Thoracic aorta (tissue), 2 donors: ENCODE measurements around the gene GRB10. TPM values are rescaled to one million over a fixed set of nuclear protein-coding genes. Genes with fewer than 3 reads are reported as not detected.

Experiments used
- ATAC-seq: fragments of 150-250 bp; one replicate; pipeline ENCODE4 v1.8.0; 2017; ENCODE audit warnings: low read depth; ENCODE audit not compliant: insufficient number of reproducible peaks, low FRiP score
- DNase-seq: peaks from one replicate; pipeline ENCODE4 v3.0.0-alpha.2; 2020; ENCODE audit warnings: low spot score
- H3K27ac ChIP-seq, 2 donors: fragments of 200-600 bp; sonication (generic); 1 replicate in 1 of 2; 2 replicates in 1 of 2; pipeline ENCODE4 v1.5.1; 2016; ENCODE audit warnings: mild to moderate bottlenecking in 2 of 2, moderate library complexity in 2 of 2
- H3K27me3 ChIP-seq: fragments of 200-600 bp; sonication (generic); replicated peaks from 2 replicates; pipeline ENCODE4 v1.6.0; 2016; ENCODE audit warnings: mild to moderate bottlenecking; ENCODE audit not compliant: insufficient read depth
- H3K36me3 ChIP-seq: fragments of 200-600 bp; sonication (generic); one replicate; pipeline ENCODE4 v1.5.1; 2016
- H3K4me1 ChIP-seq, 2 donors: fragments of 200-600 bp; sonication (generic); 1 replicate in 1 of 2; 2 replicates in 1 of 2; pipeline versions ENCODE4 v1.5.1 to v1.6.0; 2016; ENCODE audit warnings: low read depth in 2 of 2, mild to moderate bottlenecking in 1 of 2; ENCODE audit not compliant: control insufficient read depth in 1 of 2
- H3K4me3 ChIP-seq: fragments of 200-600 bp; sonication (generic); 2 replicates; pipeline ENCODE4 v1.5.1; 2016; ENCODE audit warnings: mild to moderate bottlenecking
- H3K9me3 ChIP-seq: fragments of 200-600 bp; sonication (generic); 2 replicates; pipeline ENCODE4 v1.5.1; 2016
- total RNA-seq, 2 donors: library from RNA; depleted of rRNA; stranded (reverse); fragments of >200 nt; gene quantifications; one replicate each; pipeline versions ENCODE4 v1.1.0 to v1.2.3, GENCODE V29; 2016
- TF ChIP-seq, protein P1 (sequence below): fragments of 200-600 bp; sonication (generic); IDR thresholded peaks from one replicate; pipeline ENCODE4 v1.5.1; 2019; ENCODE audit warnings: antibody characterized with exemption

The GRB10 gene
- total RNA-seq, 2 donors from 2014 or later = 59.2 to 104 TPM

DNA sequence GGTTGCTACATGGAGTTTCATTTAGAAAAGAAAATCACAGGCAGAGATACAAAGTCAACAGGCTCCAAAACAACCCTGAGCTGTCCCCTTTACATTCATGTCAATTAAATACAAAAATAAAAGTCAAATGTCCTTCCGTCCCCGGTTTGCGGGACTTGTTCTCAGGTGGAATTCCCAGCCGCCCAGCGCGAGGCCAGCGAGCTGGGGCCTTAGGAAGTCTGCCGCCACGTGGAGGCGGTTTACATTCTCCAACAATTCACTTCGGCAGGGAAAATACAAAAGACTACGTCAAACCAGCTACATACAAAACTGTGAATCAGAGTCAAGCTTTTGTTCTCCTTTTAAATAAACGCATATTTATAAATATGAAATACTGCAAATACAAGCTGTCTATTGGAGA lies 192.2 kb downstream of the GRB10 start:
- Histone ChIP-seq H3K4me3 (no peak overlapping the region), H3K27me3 (no peaks in the 10 kb centered on the region), H3K27ac (no peak overlapping the region), H3K36me3 (peaks cover 13% of the 10 kb centered on the region), H3K9me3 (no peaks in the 10 kb centered on the region), H3K4me1 (no peaks in the 10 kb centered on the region)
- TF ChIP-seq, protein P1, sequence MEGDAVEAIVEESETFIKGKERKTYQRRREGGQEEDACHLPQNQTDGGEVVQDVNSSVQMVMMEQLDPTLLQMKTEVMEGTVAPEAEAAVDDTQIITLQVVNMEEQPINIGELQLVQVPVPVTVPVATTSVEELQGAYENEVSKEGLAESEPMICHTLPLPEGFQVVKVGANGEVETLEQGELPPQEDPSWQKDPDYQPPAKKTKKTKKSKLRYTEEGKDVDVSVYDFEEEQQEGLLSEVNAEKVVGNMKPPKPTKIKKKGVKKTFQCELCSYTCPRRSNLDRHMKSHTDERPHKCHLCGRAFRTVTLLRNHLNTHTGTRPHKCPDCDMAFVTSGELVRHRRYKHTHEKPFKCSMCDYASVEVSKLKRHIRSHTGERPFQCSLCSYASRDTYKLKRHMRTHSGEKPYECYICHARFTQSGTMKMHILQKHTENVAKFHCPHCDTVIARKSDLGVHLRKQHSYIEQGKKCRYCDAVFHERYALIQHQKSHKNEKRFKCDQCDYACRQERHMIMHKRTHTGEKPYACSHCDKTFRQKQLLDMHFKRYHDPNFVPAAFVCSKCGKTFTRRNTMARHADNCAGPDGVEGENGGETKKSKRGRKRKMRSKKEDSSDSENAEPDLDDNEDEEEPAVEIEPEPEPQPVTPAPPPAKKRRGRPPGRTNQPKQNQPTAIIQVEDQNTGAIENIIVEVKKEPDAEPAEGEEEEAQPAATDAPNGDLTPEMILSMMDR = no peak
- ATAC-seq = no peak
- DNase-seq = no peak

DNA sequence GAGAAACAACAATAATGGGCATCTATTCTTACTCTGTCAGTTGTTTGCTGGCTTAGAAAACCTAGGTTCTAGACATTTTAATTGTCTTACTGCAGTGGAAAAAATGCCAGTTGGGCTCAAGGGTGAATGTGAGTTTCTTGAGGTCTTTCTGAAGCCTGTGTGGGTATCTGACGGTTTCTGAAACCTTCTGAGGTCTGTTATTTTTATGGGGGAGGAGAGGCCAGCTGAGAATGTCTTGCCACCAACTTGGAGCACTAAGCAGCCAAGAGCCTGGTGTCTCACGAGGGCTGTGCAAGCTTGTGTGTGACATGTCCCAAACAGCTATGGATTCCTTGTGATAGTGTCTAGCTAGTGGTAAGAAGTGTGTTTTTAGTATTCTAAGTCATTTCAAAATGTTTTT lies 193.3 kb downstream of the GRB10 start:
- Histone ChIP-seq H3K27ac (no peak overlapping the region), H3K36me3 (peaks cover 10% of the 10 kb centered on the region), H3K4me1 (no peaks in the 10 kb centered on the region), H3K9me3 (peaks cover under 1% of the 10 kb centered on the region), H3K4me3 (no peak overlapping the region), H3K27me3 (no peaks in the 10 kb centered on the region)
- DNase-seq (no peak), ATAC-seq (no peak)
- TF ChIP-seq, protein P1 = no peak

DNA sequence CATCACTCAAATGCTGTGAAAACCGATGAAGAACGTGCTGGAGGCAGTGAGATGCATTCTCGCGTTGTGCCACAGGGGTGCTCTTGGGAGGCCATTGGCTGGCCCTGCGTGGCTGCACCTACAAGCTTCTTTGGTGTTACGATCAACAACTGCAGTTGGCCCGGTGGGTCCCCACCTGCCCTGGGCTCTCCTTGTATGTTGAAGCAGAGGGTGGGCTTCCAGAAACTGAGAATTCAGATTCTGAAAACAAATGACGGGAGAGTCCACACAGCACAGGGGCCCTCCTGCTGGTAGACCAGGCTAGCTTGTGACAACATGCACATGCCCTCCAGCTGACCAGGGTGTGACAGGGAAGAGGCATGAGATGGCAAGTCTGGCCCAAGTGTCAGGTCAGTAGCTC lies 193.8 kb downstream of the GRB10 start:
- Histone ChIP-seq H3K4me3 (no peak overlapping the region), H3K27me3 (no peaks in the 10 kb centered on the region), H3K4me1 (no peaks in the 10 kb centered on the region), H3K36me3 (peaks cover 6% of the 10 kb centered on the region), H3K27ac (no peak overlapping the region), H3K9me3 (peaks cover 5% of the 10 kb centered on the region)
- DNase-seq (no peak), ATAC-seq (no peak)
- TF ChIP-seq, protein P1 = no peak

DNA sequence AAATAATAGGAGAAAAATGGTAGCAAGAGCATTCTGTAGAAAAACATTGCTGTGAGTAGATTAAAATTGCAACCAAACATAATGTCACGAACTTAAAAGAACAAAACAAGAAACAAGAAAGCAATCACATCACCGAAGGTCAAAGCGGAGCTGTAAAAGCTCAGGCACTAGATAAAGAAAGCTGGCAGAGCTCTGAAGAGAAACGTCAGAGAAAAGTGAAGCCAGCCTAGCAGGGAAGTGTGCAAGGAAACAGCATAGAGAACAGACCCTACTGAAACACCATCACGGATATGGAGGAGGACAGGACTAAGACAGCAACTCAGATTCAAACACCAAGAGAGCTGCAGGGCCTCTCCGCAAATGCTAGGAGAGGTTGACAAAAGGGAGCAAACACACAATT lies 195.0 kb downstream of the GRB10 start:
- no peaks in the 10 kb centered on the region for H3K27me3 ChIP-seq
- H3K4me1 ChIP-seq = no peaks in the 10 kb centered on the region
- no peak for DNase-seq
- ATAC-seq = no peak
- H3K36me3 ChIP-seq = peaks cover 3% of the 10 kb centered on the region
- no peak overlapping the region for H3K27ac ChIP-seq
- TF ChIP-seq, protein P1 = no peak
- H3K9me3 ChIP-seq = peaks cover 7% of the 10 kb centered on the region
- H3K4me3 ChIP-seq = no peak overlapping the region

DNA sequence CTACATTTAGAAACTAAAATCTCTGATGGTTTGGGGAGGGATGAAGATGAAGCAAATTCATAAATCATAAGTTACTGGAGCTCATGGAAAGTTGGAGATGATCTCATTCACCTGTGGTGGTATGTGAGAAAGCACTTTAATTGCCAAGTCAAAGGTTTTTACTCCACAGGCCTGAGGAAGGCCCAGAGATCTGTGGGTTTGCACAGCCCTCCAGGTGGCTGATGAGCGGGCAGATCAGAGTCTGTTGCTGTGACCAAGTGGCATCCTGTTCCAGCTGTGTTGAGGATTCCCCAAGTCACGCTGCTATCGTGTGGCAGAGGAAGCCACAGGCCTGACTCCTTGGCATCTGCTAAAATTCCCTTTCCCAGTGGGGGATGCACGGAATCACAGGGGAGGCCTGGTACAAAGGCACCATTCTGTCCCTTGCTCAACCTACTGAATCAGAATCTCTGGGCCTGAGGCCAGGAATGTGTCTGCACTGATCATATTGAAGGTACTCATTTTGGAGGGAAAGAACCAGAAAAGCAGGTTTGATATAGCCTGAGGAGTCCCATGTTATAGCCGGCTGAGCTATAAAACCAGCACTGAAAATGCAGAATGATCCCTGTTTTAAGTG lies 197.8 kb downstream of the GRB10 start:
- ATAC-seq = no peak
- Histone ChIP-seq H3K36me3 (no peaks in the 10 kb centered on the region), H3K27ac (no peak overlapping the region), H3K27me3 (no peaks in the 10 kb centered on the region), H3K9me3 (peaks cover 7% of the 10 kb centered on the region), H3K4me1 (no peaks in the 10 kb centered on the region), H3K4me3 (no peak overlapping the region)
- TF ChIP-seq, protein P1 = no peak
- DNase-seq = no peak
